Measurements from ENCODE around the gene APBA1.

Gene APBA1

GRCh38 chr9:69579760-69580581 is 92.2 kb downstream of the APBA1 start:
- H3K4me3 ChIP-seq (ENCODE audit: extremely low read depth, insufficient read depth, low read length, poor library complexity, severe bottlenecking), result no peak overlapping the region
- H3K27ac ChIP-seq (ENCODE audit: low read depth, low read length, severe bottlenecking), result no peak overlapping the region
- WGBS, 2 experiments (ENCODE audit: insufficient coverage in 2 of 2), result 88 to 94% methylated on average over 2 to 3 of the region's 5 CpGs
- no peaks in the 10 kb centered on the region for H3K4me1 ChIP-seq (ENCODE audit: control insufficient read depth, insufficient read depth, low read length, poor library complexity, severe bottlenecking)
- H3K36me3 ChIP-seq (ENCODE audit: control insufficient read depth, insufficient read depth, low read length), result no peaks in the 10 kb centered on the region
- H3K9me3 ChIP-seq (ENCODE audit: control insufficient read depth, low read length), result no peaks in the 10 kb centered on the region

GRCh38 chr9:69579032-69579758 is 93.0 kb downstream of the APBA1 start:
- Histone ChIP-seq H3K4me3 (ENCODE audit: extremely low read depth, insufficient read depth, low read length, poor library complexity, severe bottlenecking) (no peak overlapping the region), H3K27ac (ENCODE audit: low read depth, low read length, severe bottlenecking) (no peak overlapping the region), H3K36me3 (ENCODE audit: control insufficient read depth, insufficient read depth, low read length) (no peaks in the 10 kb centered on the region), H3K4me1 (ENCODE audit: control insufficient read depth, insufficient read depth, low read length, poor library complexity, severe bottlenecking) (no peaks in the 10 kb centered on the region), H3K9me3 (ENCODE audit: control insufficient read depth, low read length) (no peaks in the 10 kb centered on the region)
- WGBS, 2 experiments (ENCODE audit: insufficient coverage in 2 of 2), result 86 to 93% methylated on average over 2 to 4 of the region's 6 CpGs

GRCh38 chr9:69578026-69578425 is 94.1 kb downstream of the APBA1 start:
- Histone ChIP-seq H3K36me3 (ENCODE audit: control insufficient read depth, insufficient read depth, low read length) (no peaks in the 10 kb centered on the region), H3K27ac (ENCODE audit: low read depth, low read length, severe bottlenecking) (no peak overlapping the region), H3K9me3 (ENCODE audit: control insufficient read depth, low read length) (no peaks in the 10 kb centered on the region), H3K4me3 (ENCODE audit: extremely low read depth, insufficient read depth, low read length, poor library complexity, severe bottlenecking) (no peak overlapping the region), H3K4me1 (ENCODE audit: control insufficient read depth, insufficient read depth, low read length, poor library complexity, severe bottlenecking) (no peaks in the 10 kb centered on the region)
- WGBS, 2 experiments (ENCODE audit: insufficient coverage in 2 of 2), result 64 to 82% methylated on average over 2 to 3 of the region's 3 CpGs

GRCh38 chr9:69577123-69577522 is 95.0 kb downstream of the APBA1 start:
- H3K36me3 ChIP-seq (ENCODE audit: control insufficient read depth, insufficient read depth, low read length), result no peaks in the 10 kb centered on the region
- H3K4me1 ChIP-seq (ENCODE audit: control insufficient read depth, insufficient read depth, low read length, poor library complexity, severe bottlenecking), result no peaks in the 10 kb centered on the region
- no peak overlapping the region for H3K4me3 ChIP-seq (ENCODE audit: extremely low read depth, insufficient read depth, low read length, poor library complexity, severe bottlenecking)
- H3K9me3 ChIP-seq (ENCODE audit: control insufficient read depth, low read length), result no peaks in the 10 kb centered on the region
- no CpG with 5 or more reads among the region's 1 CpG for WGBS, 2 experiments (ENCODE audit: insufficient coverage in 2 of 2)
- H3K27ac ChIP-seq (ENCODE audit: low read depth, low read length, severe bottlenecking), result no peak overlapping the region

- no peaks in the 10 kb centered on the region for H3K36me3 ChIP-seq (ENCODE audit: control insufficient read depth, insufficient read depth, low read length)
- no peaks in the 10 kb centered on the region for H3K4me1 ChIP-seq (ENCODE audit: control insufficient read depth, insufficient read depth, low read length, poor library complexity, severe bottlenecking)
- H3K4me3 ChIP-seq (ENCODE audit: extremely low read depth, insufficient read depth, low read length, poor library complexity, severe bottlenecking), result no peak overlapping the region
- WGBS, 2 experiments (ENCODE audit: insufficient coverage in 2 of 2), result 91 to 94% methylated on average over 3 to 4 of the region's 4 CpGs
- no peaks in the 10 kb centered on the region for H3K9me3 ChIP-seq (ENCODE audit: control insufficient read depth, low read length)
- H3K27ac ChIP-seq (ENCODE audit: low read depth, low read length, severe bottlenecking), result no peak overlapping the region
These were observed 98.1 kb downstream of the APBA1 start for GRCh38 chr9:69574057-69574456.

GRCh38 chr9:69573651-69574050 is 98.5 kb downstream of the APBA1 start:
- H3K4me1 ChIP-seq (ENCODE audit: control insufficient read depth, insufficient read depth, low read length, poor library complexity, severe bottlenecking), result no peaks in the 10 kb centered on the region
- 83 to 92% methylated on average over 3 of the region's 4 CpGs for WGBS, 2 experiments (ENCODE audit: insufficient coverage in 2 of 2)
- H3K36me3 ChIP-seq (ENCODE audit: control insufficient read depth, insufficient read depth, low read length), result no peaks in the 10 kb centered on the region
- H3K4me3 ChIP-seq (ENCODE audit: extremely low read depth, insufficient read depth, low read length, poor library complexity, severe bottlenecking), result no peak overlapping the region
- no peak overlapping the region for H3K27ac ChIP-seq (ENCODE audit: low read depth, low read length, severe bottlenecking)
- H3K9me3 ChIP-seq (ENCODE audit: control insufficient read depth, low read length), result no peaks in the 10 kb centered on the region

- Histone ChIP-seq H3K4me3 (ENCODE audit: extremely low read depth, insufficient read depth, low read length, poor library complexity, severe bottlenecking) (no peak overlapping the region), H3K27ac (ENCODE audit: low read depth, low read length, severe bottlenecking) (no peak overlapping the region), H3K36me3 (ENCODE audit: control insufficient read depth, insufficient read depth, low read length) (no peaks in the 10 kb centered on the region), H3K9me3 (ENCODE audit: control insufficient read depth, low read length) (no peaks in the 10 kb centered on the region), H3K4me1 (ENCODE audit: control insufficient read depth, insufficient read depth, low read length, poor library complexity, severe bottlenecking) (no peaks in the 10 kb centered on the region)
These were observed 99.6 kb downstream of the APBA1 start for GRCh38 chr9:69572611-69573010.

- H3K9me3 ChIP-seq (ENCODE audit: control insufficient read depth, low read length), result no peaks in the 10 kb centered on the region
- WGBS, 2 experiments (ENCODE audit: insufficient coverage in 2 of 2), result no CpG with 5 or more reads among the region's 2 CpGs
These were observed 101.1 kb downstream of the APBA1 start for GRCh38 chr9:69571032-69571431.

GRCh38 chr9:69569738-69570451 is 102.3 kb downstream of the APBA1 start:
- Histone ChIP-seq H3K9me3 (ENCODE audit: control insufficient read depth, low read length) (no peaks in the 10 kb centered on the region), H3K36me3 (ENCODE audit: control insufficient read depth, insufficient read depth, low read length) (no peaks in the 10 kb centered on the region), H3K4me1 (ENCODE audit: control insufficient read depth, insufficient read depth, low read length, poor library complexity, severe bottlenecking) (no peaks in the 10 kb centered on the region), H3K27ac (ENCODE audit: low read depth, low read length, severe bottlenecking) (no peak overlapping the region), H3K4me3 (ENCODE audit: extremely low read depth, insufficient read depth, low read length, poor library complexity, severe bottlenecking) (no peak overlapping the region)
- WGBS, 2 experiments (ENCODE audit: insufficient coverage in 2 of 2), result 82 to 89% methylated on average over 1 to 2 of the region's 3 CpGs

More at GRCh38 chr9:69571032-69571431, 101.1 kb downstream of the APBA1 start:
- no peak overlapping the region for H3K27ac ChIP-seq (ENCODE audit: low read depth, low read length, severe bottlenecking)
- no peaks in the 10 kb centered on the region for H3K36me3 ChIP-seq (ENCODE audit: control insufficient read depth, insufficient read depth, low read length)
- H3K4me3 ChIP-seq (ENCODE audit: extremely low read depth, insufficient read depth, low read length, poor library complexity, severe bottlenecking), result no peak overlapping the region
- no peaks in the 10 kb centered on the region for H3K4me1 ChIP-seq (ENCODE audit: control insufficient read depth, insufficient read depth, low read length, poor library complexity, severe bottlenecking)

- H3K9me3 ChIP-seq (ENCODE audit: control insufficient read depth, low read length), result no peaks in the 10 kb centered on the region
- WGBS, 2 experiments (ENCODE audit: insufficient coverage in 2 of 2), result 70 to 75% methylated on average over 1 of the region's 1 CpG
- H3K4me1 ChIP-seq (ENCODE audit: control insufficient read depth, insufficient read depth, low read length, poor library complexity, severe bottlenecking), result no peaks in the 10 kb centered on the region
- no peaks in the 10 kb centered on the region for H3K36me3 ChIP-seq (ENCODE audit: control insufficient read depth, insufficient read depth, low read length)
- no peak overlapping the region for H3K4me3 ChIP-seq (ENCODE audit: extremely low read depth, insufficient read depth, low read length, poor library complexity, severe bottlenecking)
- H3K27ac ChIP-seq (ENCODE audit: low read depth, low read length, severe bottlenecking), result no peak overlapping the region
These were observed 107.6 kb downstream of the APBA1 start for GRCh38 chr9:69564557-69564956.

Data from mesodermal cell (in vitro differentiated cells).